Kidney (tissue), 14 donors: ENCODE measurements around the gene TTC16. TPM values are rescaled to one million over a fixed set of nuclear protein-coding genes. Genes with fewer than 3 reads are reported as not detected.

Experiments
- DNase-seq, 5 donors: peaks; one replicate each; pipeline ENCODE4 v3.0.0-alpha.2; 2013 to 2020
- FAIRE-seq: peaks from 2 replicates; lab custom pipeline; 2012; peaks lifted over from hg19 to GRCh38; lab: Jason Lieb, UNC
- H3K27ac ChIP-seq, 2 donors: one replicate each; pipeline ENCODE4 v1.7.0; 2013; ENCODE audit warnings: low read depth in 2 of 2, low read length in 2 of 2, inconsistent platforms in 1 of 2
- H3K27me3 ChIP-seq: one replicate; pipeline ENCODE4 v1.7.1; 2013; ENCODE audit warnings: low read length, inconsistent platforms; ENCODE audit not compliant: control insufficient read depth, insufficient read depth
- H3K36me3 ChIP-seq, 3 donors: one replicate each; pipeline versions ENCODE4 v1.7.0 to v1.7.1; 2013; ENCODE audit warnings: low read length in 3 of 3, control low read depth in 1 of 3, inconsistent platforms in 1 of 3; ENCODE audit not compliant: insufficient read depth in 3 of 3, control insufficient read depth in 2 of 3
- H3K4me1 ChIP-seq, 3 donors: one replicate each; pipeline versions ENCODE4 v1.7.0 to v1.7.1; 2013; ENCODE audit warnings: low read length in 3 of 3, inconsistent platforms in 1 of 3, low read depth in 1 of 3; ENCODE audit not compliant: control insufficient read depth in 2 of 3, insufficient read depth in 2 of 3
- H3K4me3 ChIP-seq, 3 donors: one replicate each; pipeline versions ENCODE4 v1.7.0 to v1.8.1; 2013; ENCODE audit warnings: low read length in 3 of 3, control low read depth in 1 of 3, inconsistent platforms in 1 of 3
- H3K9ac ChIP-seq, 3 donors: one replicate each; pipeline versions ENCODE4 v1.7.0 to v1.7.1; 2013; ENCODE audit warnings: low read length in 3 of 3, control low read depth in 1 of 3, inconsistent platforms in 1 of 3
- H3K9me3 ChIP-seq, 3 donors: one replicate each; pipeline versions ENCODE4 v1.7.0 to v1.7.1; 2013; ENCODE audit warnings: low read length in 3 of 3, control low read depth in 1 of 3, inconsistent platforms in 1 of 3; ENCODE audit not compliant: control insufficient read depth in 2 of 3, insufficient read depth in 1 of 3
- CTCF ChIP-seq: IDR thresholded peaks from 3 replicates; pipeline ENCODE4 v1.5.1; 2012; ENCODE audit warnings: mild to moderate bottlenecking, moderate library complexity, borderline replicate concordance; ENCODE audit not compliant: insufficient read depth; ENCODE audit errors: extremely low read depth
- intact Hi-C: fragments of 100-400 bp; cut with DNase I; formaldehyde crosslinking; loops from one replicate; pipeline ENCODE4 v1.11.1; 2022
- polyA plus RNA-seq: library from polyadenylated mRNA; stranded (reverse); fragments of 350-450 nt; fragmentation: Illumina TruSeq; extraction: RNeasy Lipid Tissue Mini Kit (QIAGEN cat#74804); gene quantifications from one replicate; pipeline ENCODE4 v1.2.3, GENCODE V29; 2014; ENCODE audit warnings: low read depth, low replicate concordance; ENCODE audit not compliant: insufficient read depth
- total RNA-seq: library from RNA; stranded (reverse); fragmentation: NEBNext Ultra II Directional; extraction: Animal tissue kit (Norgen Biotek cat#: 25700); gene quantifications from one replicate; pipeline ENCODE4 v1.2.1, GENCODE V29; 2021
- donor health status: control.
- donor health status: control.
- donor health status: control.
- donor health status: control.
- donor health status: control.
- donor health status: DM: yes; HTN: yes; CAD: no.
- donor health status: Normal renal cell carcinoma (clear cell type).

TTC16 gene
- total and polyA plus RNA-seq, 2 donors from 2014 or later, result 0.32 to 0.72 TPM

- DNase-seq (peak in 3 of 5 donors; percentile 62 to 71 (median 66)), FAIRE-seq (no peak)
- intact Hi-C loops, result no loop called here
- no peak for TF ChIP-seq CTCF
- Histone ChIP-seq H3K9me3 (no peaks in the 10 kb centered on the region), H3K4me3 (no peak overlapping the region), H3K4me1 (no peaks in the 10 kb centered on the region), H3K36me3 (no peaks in the 10 kb centered on the region), H3K27ac (no peak overlapping the region), H3K27me3 (peaks cover 10% of the 10 kb centered on the region), H3K9ac (no peak overlapping the region)
Observed at GRCh38 chr9:127751269-127752054, 35.6 kb downstream of the TTC16 start.

DNA sequence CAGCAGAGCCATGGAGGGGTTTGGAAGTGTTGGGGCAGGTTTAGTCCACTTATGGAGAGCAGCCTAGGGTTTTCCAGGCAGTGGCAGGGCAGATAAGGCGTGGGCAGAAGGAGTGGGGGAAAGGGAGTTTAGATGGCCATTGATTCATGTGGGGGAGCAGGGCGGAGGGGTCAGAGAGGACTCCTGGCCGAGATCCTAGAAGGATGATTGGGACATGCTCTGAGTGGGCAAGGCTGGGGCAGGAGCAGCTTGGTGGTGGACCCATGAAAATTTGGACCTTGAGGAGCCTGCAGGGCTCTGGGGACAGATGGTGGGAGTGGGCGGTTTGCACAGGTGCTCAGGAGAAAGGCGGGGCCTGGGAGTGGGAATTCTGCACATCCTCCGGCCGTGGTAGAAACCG is 37.3 kb downstream of the TTC16 start:
- Histone ChIP-seq H3K9ac (no peak overlapping the region), H3K27ac (no peak overlapping the region), H3K4me1 (no peaks in the 10 kb centered on the region), H3K4me3 (no peak overlapping the region), H3K27me3 (peaks cover 10% of the 10 kb centered on the region), H3K9me3 (no peaks in the 10 kb centered on the region), H3K36me3 (no peaks in the 10 kb centered on the region)
- TF ChIP-seq CTCF, result no peak
- intact Hi-C loops, result no loop called here
- DNase-seq (no peak), FAIRE-seq (no peak)

DNA sequence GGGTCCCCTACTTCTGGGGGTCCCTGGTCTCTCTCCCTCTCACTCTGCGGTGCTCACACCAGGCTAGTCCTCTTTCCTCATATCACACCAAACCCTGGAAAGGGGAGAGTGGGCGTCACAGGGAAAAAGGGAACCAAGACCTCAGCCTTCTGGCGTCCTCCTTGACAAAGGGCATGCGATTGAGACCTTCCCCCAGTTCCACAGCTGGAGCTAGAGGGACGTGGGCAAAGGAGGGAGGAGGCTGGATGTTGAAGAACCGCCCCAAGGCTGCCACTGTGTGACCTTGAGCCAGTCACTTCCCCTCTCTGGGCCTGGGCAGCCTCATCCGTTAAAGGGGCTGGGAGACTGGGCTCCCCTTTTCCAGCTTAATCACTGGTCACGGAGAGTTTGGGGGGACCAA is 37.7 kb downstream of the TTC16 start:
- H3K9me3 ChIP-seq, result no peaks in the 10 kb centered on the region
- no peak for TF ChIP-seq CTCF
- H3K27ac ChIP-seq, result no peak overlapping the region
- no peak for DNase-seq
- intact Hi-C loops, result no loop called here
- no peaks in the 10 kb centered on the region for H3K4me1 ChIP-seq
- H3K27me3 ChIP-seq, result peaks cover 10% of the 10 kb centered on the region
- FAIRE-seq, result no peak
- no peaks in the 10 kb centered on the region for H3K36me3 ChIP-seq
- no peak overlapping the region for H3K4me3 ChIP-seq
- H3K9ac ChIP-seq, result no peak overlapping the region
